ENCODE results near the gene RBM25. TPM values are rescaled to one million over a fixed set of nuclear protein-coding genes. Genes with fewer than 3 reads are reported as not detected.

RBM25 gene
- total and polyA plus RNA-seq, 2 experiments from 2014 or later: 120 to 204 TPM

- TF ChIP-seq ZNF114 (CRISPR knock-in tag; IDR thresholded peaks at IDR 0.05): no peak
- TF ChIP-seq ETS1 (IDR thresholded peaks at IDR 0.05): no peak
- TF ChIP-seq NANOG (IDR thresholded peaks at IDR 0.05; ENCODE audit: borderline replicate concordance): no peak
- no peak for TF ChIP-seq ZNF331 (CRISPR knock-in tag; IDR thresholded peaks at IDR 0.05; ENCODE audit: low read depth)
- TF ChIP-seq, protein P1, sequence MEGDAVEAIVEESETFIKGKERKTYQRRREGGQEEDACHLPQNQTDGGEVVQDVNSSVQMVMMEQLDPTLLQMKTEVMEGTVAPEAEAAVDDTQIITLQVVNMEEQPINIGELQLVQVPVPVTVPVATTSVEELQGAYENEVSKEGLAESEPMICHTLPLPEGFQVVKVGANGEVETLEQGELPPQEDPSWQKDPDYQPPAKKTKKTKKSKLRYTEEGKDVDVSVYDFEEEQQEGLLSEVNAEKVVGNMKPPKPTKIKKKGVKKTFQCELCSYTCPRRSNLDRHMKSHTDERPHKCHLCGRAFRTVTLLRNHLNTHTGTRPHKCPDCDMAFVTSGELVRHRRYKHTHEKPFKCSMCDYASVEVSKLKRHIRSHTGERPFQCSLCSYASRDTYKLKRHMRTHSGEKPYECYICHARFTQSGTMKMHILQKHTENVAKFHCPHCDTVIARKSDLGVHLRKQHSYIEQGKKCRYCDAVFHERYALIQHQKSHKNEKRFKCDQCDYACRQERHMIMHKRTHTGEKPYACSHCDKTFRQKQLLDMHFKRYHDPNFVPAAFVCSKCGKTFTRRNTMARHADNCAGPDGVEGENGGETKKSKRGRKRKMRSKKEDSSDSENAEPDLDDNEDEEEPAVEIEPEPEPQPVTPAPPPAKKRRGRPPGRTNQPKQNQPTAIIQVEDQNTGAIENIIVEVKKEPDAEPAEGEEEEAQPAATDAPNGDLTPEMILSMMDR (conservative IDR thresholded peaks at IDR 0.05; ENCODE audit: low read depth in 2 of 2): no peak
Measured at GRCh38 chr14:73026243-73026844, 32.0 kb upstream of the RBM25 start (continued).

DNA sequence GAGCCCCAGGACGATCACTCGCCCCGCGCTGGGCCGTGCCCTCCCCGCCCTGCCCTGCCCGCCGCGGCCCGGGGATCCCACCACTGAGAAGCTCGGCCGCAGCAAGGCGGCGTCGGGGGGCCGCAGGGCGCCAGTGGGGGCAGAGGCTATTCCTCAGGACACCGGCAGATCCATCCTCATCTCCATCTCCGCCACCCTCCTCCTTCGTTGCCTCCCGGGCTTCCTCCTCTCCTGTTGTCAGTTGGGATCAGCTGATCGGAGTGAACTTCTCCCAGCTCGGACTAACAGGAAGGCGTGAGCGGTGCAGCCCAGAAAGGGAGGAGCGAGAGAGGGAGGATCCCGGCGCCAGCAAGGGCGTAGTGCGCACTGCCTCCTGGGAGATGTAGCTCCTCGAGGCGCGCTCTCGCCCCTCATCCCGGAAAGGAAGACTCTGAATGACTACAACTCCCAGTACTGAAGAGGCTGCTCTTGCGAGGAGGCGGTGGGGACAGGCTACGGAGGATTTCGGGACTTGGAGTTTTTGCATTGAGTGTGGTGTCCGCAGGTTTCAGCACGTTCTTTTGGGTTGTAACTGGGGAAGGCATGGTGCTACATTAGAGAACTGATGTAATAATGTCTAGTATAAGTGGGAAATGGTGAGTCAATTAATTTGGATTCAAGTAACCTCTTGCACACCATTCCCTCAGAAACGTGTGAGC is 31.3 kb upstream of the RBM25 start, which contains the start of gene ZFYVE1:
ZFYVE1 (minus strand) TSS at position 262 of the 698 bp plus-strand sequence. CDS start 2,598 bp downstream, outside the sequence.
- H3K27me3 Mint-ChIP-seq (ENCODE audit: insufficient read depth, low read depth, poor library complexity): peaks cover 8% of the 10 kb centered on the region
- peaks cover 12% of the 10 kb centered on the region; the same call in 2 of the 3 replicates for H3K36me3 Mint-ChIP-seq (ENCODE audit: low read depth)
- peak; percentile 81 for TF ChIP-seq POLR2AphosphoS5 (IDR thresholded peaks at IDR 0.05; ENCODE audit: low read depth)
- peak; percentile 87 for TF ChIP-seq CREB1 (CRISPR knock-in tag; IDR thresholded peaks at IDR 0.05; ENCODE audit: low read depth)
- peak; percentile 100 for TF ChIP-seq ETS1 (IDR thresholded peaks at IDR 0.05)
- TF ChIP-seq STAT1 (IDR thresholded peaks at IDR 0.05; ENCODE audit: unreplicated experiment): no peak
- peak within 1 kb of the TSS; percentile 88 for H3K27ac Mint-ChIP-seq
- ATAC-seq (peak; percentile 98), DNase-seq (ENCODE audit: low spot score) (peak; percentile 100)
- Histone ChIP-seq H3K27me3 (ENCODE audit: insufficient read depth) (no peaks in the 10 kb centered on the region), H4K20me1 (replicated peaks; ENCODE audit: insufficient read depth) (no peaks in the 10 kb centered on the region; the same call in 1 of the 2 replicates), H2AFZ (peak within 1 kb of the TSS; percentile 30), H3F3A (replicated peaks; ENCODE audit: low read depth) (no peaks in the 10 kb centered on the region), H3K4me2 (peak within 1 kb of the TSS; percentile 81), H3K4me1 (ENCODE audit: insufficient read depth) (peaks cover 6% of the 10 kb centered on the region), H3K27ac (ENCODE audit: low read depth) (peak within 1 kb of the TSS; percentile 45; the same call in 1 of the 2 replicates), H3K36me3 (ENCODE audit: insufficient read depth) (no peaks in the 10 kb centered on the region), H3K9me2 (ENCODE audit: insufficient read depth) (no peaks in the 10 kb centered on the region), H3K4me3 (peak within 1 kb of the TSS; percentile 54), H3K79me2 (replicated peaks; ENCODE audit: insufficient read depth) (peaks cover 11% of the 10 kb centered on the region; the same call in 1 of the 2 replicates)
- H3K4me1 Mint-ChIP-seq: peaks cover 23% of the 10 kb centered on the region
- H3K9me3 Mint-ChIP-seq: no peaks in the 10 kb centered on the region
- H3K4me3 Mint-ChIP-seq: peak within 1 kb of the TSS; percentile 89
